ENCODE results near the gene C4A.

C4A gene

GRCh38 chr6:31947070-31947675 is 34.7 kb upstream of the C4A start:
- no peak for DNase-seq
- H3K4me1 ChIP-seq (ENCODE audit: control insufficient read depth, insufficient read depth, low read length, poor library complexity, severe bottlenecking): no peaks in the 10 kb centered on the region
- peaks cover 15% of the 10 kb centered on the region for H3K36me3 ChIP-seq (ENCODE audit: control insufficient read depth, insufficient read depth, low read length)
- no peaks in the 10 kb centered on the region for H3K9me3 ChIP-seq (ENCODE audit: control insufficient read depth, low read length)
- no peaks in the 10 kb centered on the region for H3K27me3 ChIP-seq (replicated peaks; ENCODE audit: control insufficient read depth, insufficient read depth, low read length, poor library complexity, severe bottlenecking)
- H3K27ac ChIP-seq (ENCODE audit: insufficient read depth, low read length, poor library complexity, severe bottlenecking): no peak overlapping the region
- no peak overlapping the region for H3K4me3 ChIP-seq (ENCODE audit: insufficient read depth, low read depth, low read length, poor library complexity, severe bottlenecking)

- H3K4me3 ChIP-seq (ENCODE audit: insufficient read depth, low read depth, low read length, poor library complexity, severe bottlenecking): no peak overlapping the region
- H3K36me3 ChIP-seq (ENCODE audit: control insufficient read depth, insufficient read depth, low read length): peaks cover 20% of the 10 kb centered on the region
- no peak for DNase-seq
- H3K9me3 ChIP-seq (ENCODE audit: control insufficient read depth, low read length): no peaks in the 10 kb centered on the region
- no peak overlapping the region for H3K27ac ChIP-seq (ENCODE audit: insufficient read depth, low read length, poor library complexity, severe bottlenecking)
- no peaks in the 10 kb centered on the region for H3K27me3 ChIP-seq (replicated peaks; ENCODE audit: control insufficient read depth, insufficient read depth, low read length, poor library complexity, severe bottlenecking)
- H3K4me1 ChIP-seq (ENCODE audit: control insufficient read depth, insufficient read depth, low read length, poor library complexity, severe bottlenecking): no peaks in the 10 kb centered on the region
Observed at GRCh38 chr6:31947864-31948263, 34.0 kb upstream of the C4A start.

GRCh38 chr6:31948306-31948705 is 33.6 kb upstream of the C4A start:
- H3K27me3 ChIP-seq (replicated peaks; ENCODE audit: control insufficient read depth, insufficient read depth, low read length, poor library complexity, severe bottlenecking): no peaks in the 10 kb centered on the region
- no peaks in the 10 kb centered on the region for H3K4me1 ChIP-seq (ENCODE audit: control insufficient read depth, insufficient read depth, low read length, poor library complexity, severe bottlenecking)
- H3K9me3 ChIP-seq (ENCODE audit: control insufficient read depth, low read length): no peaks in the 10 kb centered on the region
- no peak overlapping the region for H3K27ac ChIP-seq (ENCODE audit: insufficient read depth, low read length, poor library complexity, severe bottlenecking)
- H3K36me3 ChIP-seq (ENCODE audit: control insufficient read depth, insufficient read depth, low read length): peaks cover 25% of the 10 kb centered on the region
- no peak for DNase-seq
- H3K4me3 ChIP-seq (ENCODE audit: insufficient read depth, low read depth, low read length, poor library complexity, severe bottlenecking): no peak overlapping the region

- DNase-seq: no peak
- H3K27ac ChIP-seq (ENCODE audit: insufficient read depth, low read length, poor library complexity, severe bottlenecking): no peak overlapping the region
- no peak overlapping the region for H3K4me3 ChIP-seq (ENCODE audit: insufficient read depth, low read depth, low read length, poor library complexity, severe bottlenecking)
- no peaks in the 10 kb centered on the region for H3K4me1 ChIP-seq (ENCODE audit: control insufficient read depth, insufficient read depth, low read length, poor library complexity, severe bottlenecking)
- H3K9me3 ChIP-seq (ENCODE audit: control insufficient read depth, low read length): no peaks in the 10 kb centered on the region
- H3K36me3 ChIP-seq (ENCODE audit: control insufficient read depth, insufficient read depth, low read length): peaks cover 30% of the 10 kb centered on the region
- H3K27me3 ChIP-seq (replicated peaks; ENCODE audit: control insufficient read depth, insufficient read depth, low read length, poor library complexity, severe bottlenecking): no peaks in the 10 kb centered on the region
Observed at GRCh38 chr6:31948753-31949413, 33.0 kb upstream of the C4A start.

GRCh38 chr6:31949926-31950548 is 31.8 kb upstream of the C4A start:
- H3K36me3 ChIP-seq (ENCODE audit: control insufficient read depth, insufficient read depth, low read length): peaks cover 42% of the 10 kb centered on the region
- no peaks in the 10 kb centered on the region for H3K4me1 ChIP-seq (ENCODE audit: control insufficient read depth, insufficient read depth, low read length, poor library complexity, severe bottlenecking)
- H3K9me3 ChIP-seq (ENCODE audit: control insufficient read depth, low read length): no peaks in the 10 kb centered on the region

GRCh38 chr6:31952140-31952805 is 29.6 kb upstream of the C4A start:
- DNase-seq: no peak
- Histone ChIP-seq H3K27me3 (replicated peaks; ENCODE audit: control insufficient read depth, insufficient read depth, low read length, poor library complexity, severe bottlenecking) (no peaks in the 10 kb centered on the region), H3K4me1 (ENCODE audit: control insufficient read depth, insufficient read depth, low read length, poor library complexity, severe bottlenecking) (no peaks in the 10 kb centered on the region), H3K27ac (ENCODE audit: insufficient read depth, low read length, poor library complexity, severe bottlenecking) (no peak overlapping the region), H3K36me3 (ENCODE audit: control insufficient read depth, insufficient read depth, low read length) (peaks cover 58% of the 10 kb centered on the region), H3K4me3 (ENCODE audit: insufficient read depth, low read depth, low read length, poor library complexity, severe bottlenecking) (no peak overlapping the region), H3K9me3 (ENCODE audit: control insufficient read depth, low read length) (no peaks in the 10 kb centered on the region)

More at GRCh38 chr6:31949926-31950548, 31.8 kb upstream of the C4A start:
- Histone ChIP-seq H3K27ac (ENCODE audit: insufficient read depth, low read length, poor library complexity, severe bottlenecking) (no peak overlapping the region), H3K27me3 (replicated peaks; ENCODE audit: control insufficient read depth, insufficient read depth, low read length, poor library complexity, severe bottlenecking) (no peaks in the 10 kb centered on the region), H3K4me3 (ENCODE audit: insufficient read depth, low read depth, low read length, poor library complexity, severe bottlenecking) (no peak overlapping the region)
- DNase-seq: no peak

GRCh38 chr6:31952890-31953289 is 29.0 kb upstream of the C4A start:
- H3K36me3 ChIP-seq (ENCODE audit: control insufficient read depth, insufficient read depth, low read length): peaks cover 58% of the 10 kb centered on the region
- no peak for DNase-seq
- H3K4me3 ChIP-seq (ENCODE audit: insufficient read depth, low read depth, low read length, poor library complexity, severe bottlenecking): no peak overlapping the region
- peaks cover under 1% of the 10 kb centered on the region for H3K4me1 ChIP-seq (ENCODE audit: control insufficient read depth, insufficient read depth, low read length, poor library complexity, severe bottlenecking)
- H3K27me3 ChIP-seq (replicated peaks; ENCODE audit: control insufficient read depth, insufficient read depth, low read length, poor library complexity, severe bottlenecking): no peaks in the 10 kb centered on the region
- no peak overlapping the region for H3K27ac ChIP-seq (ENCODE audit: insufficient read depth, low read length, poor library complexity, severe bottlenecking)
- no peaks in the 10 kb centered on the region for H3K9me3 ChIP-seq (ENCODE audit: control insufficient read depth, low read length)

- Histone ChIP-seq H3K27me3 (replicated peaks; ENCODE audit: control insufficient read depth, insufficient read depth, low read length, poor library complexity, severe bottlenecking) (no peaks in the 10 kb centered on the region), H3K4me3 (ENCODE audit: insufficient read depth, low read depth, low read length, poor library complexity, severe bottlenecking) (no peak overlapping the region), H3K36me3 (ENCODE audit: control insufficient read depth, insufficient read depth, low read length) (peaks cover 58% of the 10 kb centered on the region), H3K9me3 (ENCODE audit: control insufficient read depth, low read length) (no peaks in the 10 kb centered on the region), H3K4me1 (ENCODE audit: control insufficient read depth, insufficient read depth, low read length, poor library complexity, severe bottlenecking) (peaks cover 13% of the 10 kb centered on the region), H3K27ac (ENCODE audit: insufficient read depth, low read length, poor library complexity, severe bottlenecking) (no peak overlapping the region)
- no peak for DNase-seq
Observed at GRCh38 chr6:31954511-31954910, 27.3 kb upstream of the C4A start.

- H3K9me3 ChIP-seq (ENCODE audit: control insufficient read depth, low read length): no peaks in the 10 kb centered on the region
- peaks cover 14% of the 10 kb centered on the region for H3K4me1 ChIP-seq (ENCODE audit: control insufficient read depth, insufficient read depth, low read length, poor library complexity, severe bottlenecking)
- no peak overlapping the region for H3K4me3 ChIP-seq (ENCODE audit: insufficient read depth, low read depth, low read length, poor library complexity, severe bottlenecking)
- no peak overlapping the region for H3K27ac ChIP-seq (ENCODE audit: insufficient read depth, low read length, poor library complexity, severe bottlenecking)
- no peaks in the 10 kb centered on the region for H3K27me3 ChIP-seq (replicated peaks; ENCODE audit: control insufficient read depth, insufficient read depth, low read length, poor library complexity, severe bottlenecking)
- no peak for DNase-seq
- H3K36me3 ChIP-seq (ENCODE audit: control insufficient read depth, insufficient read depth, low read length): peaks cover 61% of the 10 kb centered on the region
Observed at GRCh38 chr6:31956796-31957195, 25.1 kb upstream of the C4A start.

- peaks cover 63% of the 10 kb centered on the region for H3K36me3 ChIP-seq (ENCODE audit: control insufficient read depth, insufficient read depth, low read length)
- peak overlapping the region; percentile 77 for H3K4me3 ChIP-seq (ENCODE audit: insufficient read depth, low read depth, low read length, poor library complexity, severe bottlenecking)
- no peak for DNase-seq
- peaks cover 14% of the 10 kb centered on the region for H3K4me1 ChIP-seq (ENCODE audit: control insufficient read depth, insufficient read depth, low read length, poor library complexity, severe bottlenecking)
- H3K27me3 ChIP-seq (replicated peaks; ENCODE audit: control insufficient read depth, insufficient read depth, low read length, poor library complexity, severe bottlenecking): no peaks in the 10 kb centered on the region
- no peaks in the 10 kb centered on the region for H3K9me3 ChIP-seq (ENCODE audit: control insufficient read depth, low read length)
- H3K27ac ChIP-seq (ENCODE audit: insufficient read depth, low read length, poor library complexity, severe bottlenecking): peak overlapping the region; percentile 89
Observed at GRCh38 chr6:31958412-31958740, 23.5 kb upstream of the C4A start.

All from effector memory CD4-positive, alpha-beta T cell (primary cell).